T-helper 1 cell treated with Interleukin-12 subunit alpha and Interleukin-12 subunit beta and Interleukin-4 antibody, amounts not matched to agents 30 ng/mL and 1 ng/mL, for 36 hours (primary cell): Measurements from ENCODE around the gene GLA. TPM values are rescaled to one million over a fixed set of nuclear protein-coding genes. Genes with fewer than 3 reads are reported as not detected.

Source experiments
- intact Hi-C: fragments of 100-400 bp; cut with micrococcal nuclease; formaldehyde crosslinking; loops from one replicate; pipeline ENCODE4 v1.15.1; 2024
- total RNA-seq: library from RNA; stranded (reverse); gene quantifications from 2 replicates; pipeline ENCODE4 v1.2.3, GENCODE V29; 2022

The GLA gene
- total RNA-seq: 36.8 and 37.8 TPM in 2 replicates

DNA sequence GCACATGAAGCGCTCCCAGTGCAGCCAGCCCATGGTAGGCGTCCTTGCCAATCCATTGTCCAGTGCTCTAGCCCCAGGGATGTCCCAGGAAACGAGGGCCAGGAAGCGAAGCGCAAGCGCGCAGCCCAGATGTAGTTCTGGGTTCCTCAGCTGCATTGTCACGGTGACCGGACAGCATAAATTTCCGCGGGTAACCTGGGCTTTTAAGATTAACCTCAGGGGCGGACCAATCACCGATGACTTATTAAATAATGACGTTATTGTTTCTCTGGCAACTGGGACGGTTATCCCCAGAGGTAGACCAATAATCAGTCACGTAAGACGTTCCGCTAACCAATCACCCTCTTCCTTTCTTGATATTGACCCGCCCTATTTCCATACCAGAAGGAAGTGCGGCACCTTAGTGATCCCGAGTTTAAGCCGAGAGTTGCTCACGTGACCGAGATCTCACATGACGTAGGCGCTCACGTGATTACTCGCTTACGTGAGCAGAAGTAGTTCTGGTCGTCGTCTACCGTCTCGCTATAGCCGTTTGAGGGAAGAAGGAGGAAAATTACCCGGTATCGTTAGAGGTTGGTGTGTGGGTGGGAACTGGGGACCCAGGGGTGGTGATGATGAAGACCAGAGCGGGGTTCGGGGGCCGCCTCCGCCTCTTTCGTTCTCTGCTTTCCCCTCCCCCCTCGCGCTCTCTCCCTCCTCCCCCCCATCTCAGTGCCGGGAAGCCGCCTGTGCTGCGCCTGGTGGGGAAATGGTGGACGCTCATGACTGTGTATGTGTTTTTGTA, at the start of gene GLA, which contains the start of gene HNRNPH2:
Gene GLA, minus strand, starts transcription at position 178 of the 784 bp plus-strand sequence. Its CDS starts 22 bp downstream, at position 156.
Gene HNRNPH2, plus strand, starts transcription at position 475 of the 784 bp plus-strand sequence. CDS start 3,767 bp downstream, outside the sequence.
- intact Hi-C loops: loop anchor here (1.0 to 10.0 kb wide), 12 partner anchors 9 to 1807 kb away; partner anchors contain the start of genes ARMCX5, BEX4, BEX5 and CENPI

DNA sequence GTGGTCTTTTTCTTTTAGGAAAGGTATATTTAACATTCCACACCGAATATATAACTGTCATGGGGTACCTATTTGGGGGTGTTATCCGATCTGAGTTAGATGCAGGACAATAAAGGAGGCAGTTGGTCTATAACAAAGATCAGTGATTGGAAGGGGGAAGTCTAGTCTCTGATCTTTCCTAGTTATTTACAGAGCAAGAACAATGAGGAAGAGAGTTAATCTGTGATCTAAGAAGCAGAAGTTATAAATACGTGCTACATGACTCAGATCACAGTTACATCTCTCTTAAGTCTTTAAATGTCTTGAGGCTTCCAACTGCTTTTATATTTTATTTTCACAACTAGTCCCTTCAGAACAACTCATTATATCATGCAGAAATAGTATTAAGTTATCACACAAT, 44.3 kb upstream of the GLA start:
- intact Hi-C loops: no loop called here

DNA sequence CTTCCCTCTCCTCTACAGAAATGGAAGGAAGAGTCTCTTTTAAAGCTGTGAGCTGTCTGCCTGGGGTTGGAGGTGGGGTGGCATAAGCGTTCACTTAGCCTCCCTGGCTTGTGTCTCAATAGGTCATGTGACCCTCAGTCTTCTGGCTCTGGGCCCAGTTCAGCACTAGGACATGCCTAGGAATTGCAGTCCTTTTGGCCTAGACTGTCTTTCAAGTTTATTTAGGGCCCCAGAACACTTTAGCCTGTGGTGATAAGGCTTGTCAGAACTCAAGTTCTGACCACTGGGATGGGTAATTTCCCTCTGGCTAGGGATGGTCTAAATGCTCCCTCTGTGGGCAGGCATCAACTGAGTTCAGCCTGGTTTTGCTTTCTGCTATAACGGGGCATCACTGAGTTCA, 43.2 kb upstream of the GLA start:
- intact Hi-C loops: no loop called here

DNA sequence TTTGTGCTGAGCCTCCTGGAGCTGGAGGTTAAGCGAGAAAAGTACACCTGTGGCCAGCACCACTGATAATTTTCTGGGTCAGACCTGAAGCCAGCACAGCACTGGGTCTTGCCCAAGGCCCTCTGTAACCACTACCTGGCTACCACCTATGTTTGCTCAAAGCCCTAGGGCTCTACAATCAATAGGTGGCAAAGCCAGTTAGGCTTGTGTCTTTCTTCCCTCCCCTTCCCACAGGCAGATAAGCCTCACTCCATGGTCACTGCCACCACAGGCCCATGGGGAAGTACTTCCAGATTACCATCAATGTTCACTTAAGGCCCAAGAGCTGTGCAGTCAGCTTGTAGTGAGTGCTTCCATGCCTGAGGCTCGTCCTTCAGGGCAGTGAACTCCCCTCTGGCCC, 42.4 kb upstream of the GLA start:
- intact Hi-C loops: no loop called here

DNA sequence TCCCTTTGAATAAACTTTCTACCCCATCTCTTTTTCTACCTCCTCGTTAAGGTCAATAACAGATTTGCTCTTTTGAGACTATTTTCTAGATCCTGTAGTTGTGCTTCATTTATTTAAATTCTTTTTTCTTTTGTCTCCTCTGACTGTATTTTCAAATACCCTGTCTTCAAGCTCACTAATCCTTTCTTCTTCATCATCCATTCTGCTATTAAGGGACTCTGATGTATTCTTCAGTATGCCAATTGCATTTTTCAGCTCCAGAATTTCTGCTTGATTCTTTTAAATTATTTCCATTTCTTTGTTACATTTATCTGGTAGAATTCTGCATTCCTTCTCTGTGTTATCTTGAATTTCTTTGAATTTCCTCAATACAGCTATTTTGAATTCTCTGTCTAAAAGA, 41.6 kb upstream of the GLA start:
- intact Hi-C loops: no loop called here

DNA sequence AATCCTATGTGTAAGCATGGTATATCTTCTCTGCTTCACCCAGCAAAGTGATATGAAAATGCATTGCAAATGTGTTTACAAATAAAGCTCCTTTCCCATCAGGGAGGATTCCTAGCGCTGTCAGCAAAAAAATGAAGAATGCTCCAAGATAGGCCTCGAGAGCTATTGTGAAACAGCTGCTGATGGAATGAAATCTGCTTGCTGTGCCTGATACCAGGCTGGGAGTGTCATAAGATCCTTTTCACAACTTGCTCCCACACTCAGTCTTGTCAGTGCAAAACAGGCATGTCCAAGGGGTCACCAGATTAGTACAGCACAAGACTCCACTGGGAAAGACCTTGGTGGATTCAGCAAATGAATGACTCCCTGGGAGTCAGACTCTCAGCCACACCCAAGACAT, 34.4 kb upstream of the GLA start:
- intact Hi-C loops: no loop called here

DNA sequence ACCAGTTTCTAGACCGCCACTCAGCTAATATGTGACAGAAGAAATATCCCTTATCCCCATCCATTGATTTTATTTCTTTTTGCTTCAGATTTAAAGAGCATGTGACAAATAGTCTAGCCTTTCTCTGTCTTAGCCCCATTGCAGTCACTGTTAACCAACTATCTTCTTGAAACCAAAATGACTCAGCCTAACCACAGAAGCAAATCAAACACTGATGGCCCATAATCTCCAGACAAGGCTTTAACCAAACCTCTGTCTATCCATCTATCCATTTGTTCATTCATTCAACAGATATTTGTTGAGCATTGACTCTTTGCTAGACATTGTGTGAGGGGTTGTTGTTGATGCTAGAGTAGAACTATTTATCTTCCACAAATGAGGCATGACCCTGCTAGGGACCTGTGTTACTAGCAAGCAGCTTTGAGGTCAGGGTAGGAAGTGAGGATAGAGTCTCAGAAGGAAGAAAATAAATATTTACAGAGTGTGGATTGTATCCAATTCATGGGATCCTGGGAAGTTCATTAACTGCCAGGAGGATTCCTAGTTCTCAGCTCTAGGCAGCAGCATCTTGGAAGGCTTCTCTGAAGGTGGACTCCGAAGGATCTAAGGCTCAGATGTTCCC, 22.8 kb upstream of the GLA start:
- intact Hi-C loops: loop anchor here (1.0 kb wide), 1 partner anchor 22 kb away; the partner anchor contains the start of gene HNRNPH2

DNA sequence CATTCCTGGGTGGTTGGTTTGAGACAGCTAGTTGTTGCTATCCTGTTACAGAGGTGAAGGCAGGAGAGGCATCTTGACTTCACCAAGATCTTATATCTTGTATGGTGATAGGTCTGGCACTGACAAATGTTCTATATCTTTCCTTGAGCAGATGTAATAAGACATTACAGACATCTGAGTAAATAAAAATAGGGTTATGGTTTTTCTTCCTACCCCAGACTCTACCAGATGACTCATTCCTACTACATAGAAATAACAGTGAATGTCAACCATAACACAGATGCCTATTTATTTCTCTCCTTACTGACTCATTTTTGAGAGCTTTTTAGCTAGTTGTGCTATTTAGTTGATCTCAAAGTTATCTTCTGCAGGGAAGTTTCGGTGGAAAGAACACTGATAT, 22.2 kb upstream of the GLA start:
- intact Hi-C loops: loop anchor here (1.0 kb wide), 1 partner anchor 22 kb away; the partner anchor contains the start of gene HNRNPH2

DNA sequence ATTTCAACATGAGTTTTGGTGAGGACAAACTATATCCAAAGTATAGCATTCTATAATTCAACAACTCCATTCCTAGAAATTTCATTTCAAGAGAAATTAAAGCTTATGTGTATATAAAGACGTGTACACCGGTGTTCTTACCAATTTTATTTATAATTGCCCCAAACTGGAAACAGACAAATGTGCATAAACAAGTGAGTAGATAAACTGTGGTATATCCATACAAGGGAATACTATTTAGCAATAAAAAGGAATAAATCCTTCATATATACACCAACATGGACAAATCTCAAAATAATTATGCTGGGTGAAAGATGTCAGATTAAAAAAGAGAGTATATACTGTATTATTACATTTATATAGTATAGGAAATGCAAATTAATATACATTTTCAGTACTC, 20.2 kb upstream of the GLA start:
- intact Hi-C loops: no loop called here

DNA sequence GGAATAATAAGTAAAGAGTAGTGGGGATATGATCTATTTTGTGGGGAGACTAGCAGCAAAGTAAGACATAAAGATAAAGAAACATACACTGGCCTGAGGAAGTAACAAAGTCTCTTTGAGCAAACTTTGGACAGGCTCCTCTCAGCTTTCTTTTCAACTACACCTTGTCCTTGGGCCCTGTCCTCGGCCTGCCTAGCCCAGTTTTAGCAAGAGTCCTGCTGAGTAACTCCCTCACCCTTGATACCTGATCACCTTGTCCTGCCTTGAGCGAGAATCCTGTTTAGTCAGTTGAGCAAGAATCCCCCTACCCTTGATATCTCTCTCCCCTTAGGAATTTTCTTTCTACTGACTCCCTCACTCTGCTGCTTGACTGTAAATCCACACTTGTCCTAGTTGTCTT, 11.8 kb upstream of the GLA start:
- intact Hi-C loops: loop anchor here (5.0 to 10.0 kb wide), 3 partner anchors 178 to 1075 kb away; no protein-coding TSS in a partner anchor

DNA sequence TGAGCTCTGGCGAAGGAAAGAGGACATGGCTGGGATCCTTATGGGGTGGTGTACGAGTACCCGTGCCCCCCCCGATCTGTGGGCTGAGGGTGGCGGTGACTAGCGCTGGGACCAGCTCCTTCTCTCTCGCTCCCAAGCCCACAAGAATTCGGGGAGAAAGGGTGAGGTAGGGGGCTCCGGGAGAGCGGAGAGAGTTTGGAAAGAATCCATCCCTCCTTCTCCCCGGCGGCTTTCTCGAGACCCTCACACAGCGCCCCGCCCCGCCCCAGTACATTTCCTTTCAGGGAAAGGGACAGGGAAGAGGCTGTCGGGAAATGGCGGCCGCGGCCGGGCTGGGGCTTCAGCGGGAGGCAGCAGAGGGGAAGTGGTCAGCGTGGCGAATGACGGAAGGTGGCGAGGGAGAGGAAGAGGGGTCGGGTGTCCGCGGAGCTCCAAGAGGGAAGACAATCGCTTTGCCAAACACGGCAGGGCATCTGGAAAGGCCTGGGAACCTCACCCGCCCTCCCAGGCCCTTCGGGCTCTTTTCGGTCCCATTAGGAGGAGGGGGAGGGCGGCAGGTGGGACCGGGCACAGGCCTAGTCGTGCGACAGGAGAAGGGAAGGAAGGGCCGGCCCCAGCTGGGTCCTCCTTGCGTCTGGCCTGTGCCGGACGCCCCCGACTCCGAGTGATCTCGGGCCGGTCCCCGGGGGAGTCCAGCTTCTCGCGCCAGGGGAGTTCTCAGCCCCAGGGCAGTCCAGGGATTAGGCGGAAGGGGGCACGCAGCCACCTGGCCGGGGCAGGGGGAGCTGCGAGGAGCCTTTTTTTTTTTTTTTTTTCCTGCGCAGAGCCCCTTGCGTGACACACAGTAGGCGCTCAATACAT, 10.5 kb upstream of the GLA start:
- intact Hi-C loops: loop anchor here (1.0 to 10.0 kb wide), 4 partner anchors 10 to 1077 kb away; partner anchors contain the start of gene HNRNPH2

DNA sequence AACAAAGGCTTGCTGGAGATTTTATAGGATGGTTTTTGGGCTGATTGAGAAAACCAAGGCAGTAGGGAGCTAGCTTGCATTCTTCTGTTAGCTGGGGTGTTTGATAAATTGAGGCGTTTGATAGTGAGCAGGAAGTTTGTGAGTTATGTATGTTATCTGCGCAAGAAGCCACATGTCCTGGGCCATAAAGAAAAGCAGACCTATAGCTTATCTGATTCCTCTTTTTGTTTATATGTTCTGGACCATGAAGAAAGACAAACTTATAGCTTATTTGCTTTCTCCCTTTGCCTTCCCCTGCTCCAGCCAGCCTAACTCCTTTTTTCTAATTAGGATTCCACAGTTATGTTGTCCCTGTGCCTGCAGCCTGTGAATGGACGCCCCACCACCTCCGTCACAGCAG, 9.5 kb upstream of the GLA start:
- intact Hi-C loops: loop anchor here (1.0 to 10.0 kb wide), 4 partner anchors 9 to 1078 kb away; partner anchors contain the start of gene HNRNPH2

DNA sequence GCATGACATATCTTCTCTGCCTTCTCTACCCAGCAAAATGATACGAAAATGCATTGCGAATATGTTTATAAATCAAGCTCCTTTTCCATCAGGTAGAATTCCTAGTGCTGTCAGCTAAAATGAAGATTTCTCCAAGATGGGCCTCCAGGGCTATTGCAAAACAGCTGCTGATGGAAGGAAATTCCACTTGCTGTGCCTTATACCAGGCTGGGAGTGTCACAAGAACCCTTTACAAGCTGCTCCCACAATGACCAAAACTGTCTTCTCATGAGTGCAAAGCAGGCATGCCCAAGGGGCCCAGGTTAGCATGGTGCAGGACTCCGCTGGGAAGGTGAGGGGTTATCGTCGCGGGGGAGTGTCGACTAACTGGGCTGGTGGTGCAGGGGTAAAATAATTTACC, 9.0 kb upstream of the GLA start:
- intact Hi-C loops: loop anchor here (1.0 to 10.0 kb wide), 4 partner anchors 8 to 1078 kb away; partner anchors contain the start of gene HNRNPH2

DNA sequence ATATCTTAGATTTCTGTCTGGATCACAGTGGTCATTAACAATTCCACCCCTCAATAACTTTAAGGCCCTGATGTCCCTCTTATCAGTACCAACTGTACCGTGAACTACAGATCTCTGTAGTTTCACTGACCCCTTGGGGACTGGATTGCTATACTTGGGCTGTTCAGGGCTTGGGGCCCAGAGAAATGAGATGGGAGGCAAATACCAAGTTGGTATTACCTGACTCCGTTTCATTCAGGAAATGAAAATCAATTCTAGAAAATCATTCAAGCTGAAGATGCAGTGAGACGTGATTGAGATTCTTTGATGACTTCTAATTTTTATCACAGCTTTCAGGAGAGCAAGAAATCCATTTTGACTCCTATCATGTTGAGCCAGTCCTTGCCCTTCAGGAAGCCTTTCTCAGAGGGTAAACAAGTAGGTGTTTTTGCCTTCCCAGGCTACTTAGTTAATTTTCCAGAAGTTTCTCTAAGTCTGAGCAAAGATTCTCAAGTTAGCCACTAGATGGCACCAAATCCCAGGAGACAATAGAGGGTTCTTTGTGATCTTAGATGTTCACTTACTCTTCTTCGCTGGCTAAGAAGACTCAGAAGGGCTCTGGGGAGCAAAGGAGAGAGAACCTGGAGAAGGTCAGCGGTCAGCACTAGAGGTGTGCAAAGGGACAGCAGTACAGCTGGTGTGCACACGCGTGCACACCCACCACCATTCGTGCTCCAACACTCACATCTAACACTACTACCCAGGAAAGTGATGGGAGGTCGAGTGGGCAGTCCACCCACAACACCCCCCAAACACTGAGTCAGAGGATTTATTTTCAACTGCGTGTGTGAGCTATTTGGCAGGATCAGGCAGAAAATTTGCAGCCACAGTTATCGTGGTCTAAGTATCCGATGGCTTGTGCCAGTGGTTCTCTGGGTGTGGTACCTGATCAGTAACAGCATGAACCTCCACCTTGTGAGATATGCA, 7.7 kb upstream of the GLA start:
- intact Hi-C loops: loop anchor here (1.0 to 10.0 kb wide), 6 partner anchors 182 to 1079 kb away; no protein-coding TSS in a partner anchor

DNA sequence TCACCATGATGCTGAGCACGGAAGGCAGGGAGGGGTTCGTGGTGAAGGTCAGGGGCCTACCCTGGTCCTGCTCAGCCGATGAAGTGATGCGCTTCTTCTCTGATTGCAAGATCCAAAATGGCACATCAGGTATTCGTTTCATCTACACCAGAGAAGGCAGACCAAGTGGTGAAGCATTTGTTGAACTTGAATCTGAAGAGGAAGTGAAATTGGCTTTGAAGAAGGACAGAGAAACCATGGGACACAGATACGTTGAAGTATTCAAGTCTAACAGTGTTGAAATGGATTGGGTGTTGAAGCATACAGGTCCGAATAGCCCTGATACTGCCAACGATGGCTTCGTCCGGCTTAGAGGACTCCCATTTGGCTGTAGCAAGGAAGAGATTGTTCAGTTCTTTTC, 4.3 kb upstream of the GLA start:
- intact Hi-C loops: loop anchor here (10.0 kb wide), 1 partner anchor 1083 kb away; no protein-coding TSS in a partner anchor

DNA sequence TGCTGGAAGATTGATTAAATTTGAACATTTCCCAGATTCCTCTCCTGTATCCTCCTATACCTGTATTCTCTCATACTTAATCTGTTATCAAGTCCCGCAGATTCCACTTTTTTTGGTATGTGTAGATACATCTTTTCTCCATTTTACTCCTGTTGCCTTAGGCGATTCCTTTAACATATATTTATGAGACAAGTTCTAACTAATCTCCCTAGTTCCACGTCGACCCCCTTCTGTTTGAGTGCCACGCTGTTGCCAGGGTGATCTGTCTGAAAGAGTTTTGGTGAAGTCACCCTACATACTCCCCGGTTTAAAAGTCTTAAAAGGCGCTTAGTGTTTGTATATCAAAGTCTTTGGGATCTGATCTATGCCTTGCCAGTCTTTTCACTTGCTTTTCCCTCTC, 2.7 kb upstream of the GLA start:
- intact Hi-C loops: loop anchor here (10.0 kb wide), 1 partner anchor 1084 kb away; no protein-coding TSS in a partner anchor

DNA sequence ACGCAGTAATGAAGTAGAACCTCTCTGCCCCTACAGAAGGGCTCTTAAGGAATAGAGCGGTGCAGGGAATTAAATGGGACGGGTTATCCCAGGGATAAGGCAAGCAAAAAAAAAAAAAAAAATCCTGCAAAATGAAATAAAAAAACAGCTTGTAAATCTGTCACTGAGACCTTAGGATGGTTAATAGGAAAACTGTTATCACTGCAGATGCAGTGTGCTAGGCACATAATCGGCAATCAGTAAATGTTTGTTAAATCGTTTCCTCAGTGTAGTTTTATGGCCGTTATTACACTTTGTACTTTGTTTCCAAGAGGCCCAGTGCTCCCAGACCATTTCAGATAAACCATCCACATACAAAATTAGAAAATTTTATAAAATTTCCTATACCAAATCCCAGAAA, 1.3 kb upstream of the GLA start:
- intact Hi-C loops: loop anchor here (5.0 to 10.0 kb wide), 5 partner anchors 312 to 1806 kb away; partner anchors contain the start of genes BEX4, BEX5, CENPI and TRMT2B

DNA sequence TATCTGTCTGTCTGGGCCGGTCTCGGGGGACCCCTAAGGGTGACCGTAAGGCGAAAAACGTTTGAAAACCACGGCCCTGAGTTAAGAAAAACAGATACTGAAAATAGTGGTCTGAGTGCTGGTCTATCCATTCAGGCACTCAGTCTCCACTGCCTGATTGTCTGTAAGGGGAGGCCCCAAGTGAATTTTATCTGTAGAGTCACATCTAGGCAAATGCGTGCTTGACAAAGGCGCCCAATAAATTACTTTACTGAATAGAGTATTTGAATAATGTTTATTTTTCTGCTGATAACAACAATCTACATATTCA, 762 bp upstream of the GLA start:
- intact Hi-C loops: loop anchor here (1.0 to 10.0 kb wide), 12 partner anchors 9 to 1806 kb away; partner anchors contain the start of genes ARMCX5, BEX4, BEX5 and CENPI

DNA sequence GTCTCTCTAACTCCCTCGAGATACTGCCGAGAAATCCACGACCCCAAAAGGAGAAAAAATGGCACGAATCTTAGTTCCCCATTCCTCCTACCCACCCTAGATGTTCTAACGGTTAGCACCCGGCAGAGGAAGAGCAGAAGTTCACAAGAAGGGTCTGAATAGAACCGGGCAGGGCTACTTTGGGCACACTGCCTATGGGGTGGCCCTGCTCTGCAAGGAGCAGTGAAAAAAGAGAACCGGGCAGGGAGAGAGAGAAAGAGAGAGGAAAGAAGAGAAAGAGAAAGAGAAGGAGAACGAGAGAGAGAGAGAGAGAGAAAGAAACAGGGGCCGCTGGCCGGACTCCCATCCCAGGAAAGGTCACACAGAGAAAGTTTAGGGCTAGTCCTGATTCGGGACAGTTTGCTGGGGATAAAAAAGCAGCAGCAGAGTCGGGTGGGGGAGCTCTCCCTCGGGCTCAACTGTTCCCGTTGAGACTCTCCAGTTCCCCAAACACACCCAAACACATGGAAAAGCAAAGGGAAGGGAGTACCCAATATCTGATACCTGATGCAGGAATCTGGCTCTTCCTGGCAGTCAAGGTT, 468 bp downstream of the GLA start:
- intact Hi-C loops: loop anchor here (5.0 to 10.0 kb wide), 5 partner anchors 310 to 1808 kb away; partner anchors contain the start of genes BEX4, BEX5, CENPI and TRMT2B
